ENCODE measurements around the gene SYT5.

DNA sequence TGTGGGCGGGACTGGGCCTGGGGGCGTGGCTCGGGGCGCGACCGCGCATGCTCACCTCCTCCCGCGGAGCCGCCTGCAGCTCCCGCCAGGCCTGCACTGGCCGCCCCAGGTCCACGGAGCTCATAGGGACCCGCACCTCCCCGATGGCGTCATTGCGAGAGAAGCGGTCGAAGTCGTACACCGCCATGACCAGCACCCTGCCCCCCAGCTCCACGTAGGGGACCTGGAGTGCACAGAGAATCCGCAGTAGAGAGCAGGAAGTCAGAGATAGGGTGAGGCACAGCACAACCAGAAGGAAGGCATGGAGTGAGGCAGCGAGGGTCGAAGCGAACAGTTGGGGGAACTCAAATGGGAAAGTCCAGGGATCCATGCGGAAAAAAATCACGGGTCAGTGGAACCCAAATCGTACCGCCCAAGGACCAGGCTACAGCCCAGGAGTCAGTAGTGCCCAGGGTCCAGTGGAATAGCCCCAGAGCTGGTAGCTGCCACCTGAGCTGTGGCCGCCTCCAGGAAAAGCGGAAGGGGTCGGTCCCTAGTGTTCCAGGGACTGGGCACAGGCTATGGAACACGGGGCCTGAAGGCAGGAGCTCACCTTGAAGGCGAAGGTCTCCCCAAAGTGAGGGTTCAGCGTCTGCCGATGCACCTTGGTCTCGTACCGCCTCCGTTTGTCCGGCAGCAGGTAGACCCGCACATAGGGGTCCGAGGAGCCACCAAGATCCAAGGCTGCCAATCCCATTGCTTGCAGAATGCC, 4.8 kb downstream of the SYT5 start:
- TF ChIP-seq EZH2 (IDR thresholded peaks at IDR 0.05; ENCODE audit: insufficient read depth, poor library complexity, severe bottlenecking): no peak
- TF ChIP-seq EZH2phosphoT487 (IDR thresholded peaks at IDR 0.05; ENCODE audit: insufficient read depth, low read depth): no peak

Measured in GM23248 (cell line).